NCI-H82 (cell line): Measurements from ENCODE around the gene RILPL1.
"Not testable (repeated sequence)": the region's sequence is repeated elsewhere in the genome, so short reads cannot be mapped to it uniquely, and the experiment has no call there.

Experiments
- DNase-seq: peaks from one replicate; lab custom pipeline; 2025; lab: John Stamatoyannopoulos, UW

Gene RILPL1

GRCh38 chr12:123529686-123530085, 3.8 kb downstream of the RILPL1 start:
- DNase-seq, result no peak

GRCh38 chr12:123528858-123529257, 4.7 kb downstream of the RILPL1 start:
- no peak for DNase-seq

- peak; percentile 90 for DNase-seq
Observed at GRCh38 chr12:123526542-123527080, 6.9 kb downstream of the RILPL1 start.

GRCh38 chr12:123524378-123524777, 9.1 kb downstream of the RILPL1 start:
- DNase-seq, result no peak

GRCh38 chr12:123523518-123523917, 10.0 kb downstream of the RILPL1 start:
- DNase-seq, result no peak

GRCh38 chr12:123522164-123522563, 11.4 kb downstream of the RILPL1 start:
- DNase-seq, result no peak

GRCh38 chr12:123520567-123521474, 12.7 kb downstream of the RILPL1 start:
- no peak for DNase-seq

- no peak for DNase-seq
Observed at GRCh38 chr12:123519141-123520001, 14.1 kb downstream of the RILPL1 start.

GRCh38 chr12:123516216-123516780, 17.2 kb downstream of the RILPL1 start:
- DNase-seq, result no peak

- DNase-seq, result not testable (repeated sequence)
Observed at GRCh38 chr12:123514582-123515221, 18.8 kb downstream of the RILPL1 start.

- DNase-seq, result no peak
Observed at GRCh38 chr12:123513805-123514204, 19.7 kb downstream of the RILPL1 start.

- no peak for DNase-seq
Observed at GRCh38 chr12:123512838-123513665, 20.5 kb downstream of the RILPL1 start.

GRCh38 chr12:123506843-123507236, 26.7 kb downstream of the RILPL1 start:
- DNase-seq, result no peak

GRCh38 chr12:123506059-123506842, 27.3 kb downstream of the RILPL1 start:
- DNase-seq, result no peak

GRCh38 chr12:123502163-123502704, 31.3 kb downstream of the RILPL1 start:
- no peak for DNase-seq

- no peak for DNase-seq
Observed at GRCh38 chr12:123499332-123499731, 34.2 kb downstream of the RILPL1 start.

GRCh38 chr12:123498126-123498825, 35.2 kb downstream of the RILPL1 start:
- no peak for DNase-seq

- DNase-seq, result no peak
Observed at GRCh38 chr12:123497065-123497464, 36.5 kb downstream of the RILPL1 start.
